GM12891 (cell line): Measurements from ENCODE around the gene ATRNL1.

Experiments
- PAX5 ChIP-seq: IDR thresholded peaks from 2 replicates; pipeline ENCODE4 v1.6.1; 2011; ENCODE audit warnings: low read length, moderate library complexity, mild to moderate bottlenecking; ENCODE audit not compliant: insufficient read depth, severe bottlenecking
- POLR2A ChIP-seq: IDR thresholded peaks from 2 replicates; pipeline ENCODE4 v1.6.1; 2011; ENCODE audit warnings: low read depth, low read length, control low read depth
- POLR2AphosphoS5 ChIP-seq: IDR thresholded peaks from 2 replicates; pipeline ENCODE4 v1.6.1; 2011; ENCODE audit warnings: low read depth, low read length, control low read depth
- TAF1 ChIP-seq: IDR thresholded peaks from 2 replicates; pipeline ENCODE4 v1.6.1; 2011; ENCODE audit warnings: low read depth, low read length, control low read depth

DNA sequence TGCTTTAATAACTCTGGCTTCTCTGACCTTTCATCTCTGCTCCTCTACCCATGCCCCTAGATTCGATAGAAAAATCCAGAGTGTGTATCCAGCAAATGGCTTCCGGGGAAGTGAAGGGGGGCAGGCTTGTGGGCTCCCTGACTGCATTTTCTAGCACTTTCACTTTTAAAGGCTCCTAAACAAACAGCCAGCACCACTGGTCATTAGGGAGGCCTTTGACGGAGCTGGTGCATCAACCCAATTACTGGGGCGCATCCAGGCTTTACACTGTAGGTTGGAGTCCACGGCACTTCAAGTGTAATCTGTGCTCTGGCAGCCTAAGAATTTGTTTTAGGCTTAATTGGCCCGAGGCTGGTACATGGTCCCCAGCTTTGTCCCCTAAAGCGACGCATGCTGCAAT lies 887.9 kb downstream of the ATRNL1 start:
- TF ChIP-seq POLR2AphosphoS5, result no peak
- TF ChIP-seq TAF1, result no peak
- no peak for TF ChIP-seq POLR2A
- TF ChIP-seq PAX5, result no peak
